ENCODE data around the gene LONP1. TPM values are rescaled to one million over a fixed set of nuclear protein-coding genes. Genes with fewer than 3 reads are reported as not detected.

Gene LONP1
- total RNA-seq, 1 experiment from 2014 or later = 186 TPM

GRCh38 chr19:5719961-5720790 lies at the start of gene LONP1, which contains the start of gene CATSPERD (continued):
- no peak for TF ChIP-seq NR2C2 (CRISPR knock-in tag; IDR thresholded peaks at IDR 0.05)
- peak; percentile 90 for TF ChIP-seq ZNF232 (CRISPR knock-in tag; IDR thresholded peaks at IDR 0.05)
- no peak for TF ChIP-seq ZNF416 (CRISPR knock-in tag; IDR thresholded peaks at IDR 0.05)
- peak; percentile 74; the same call in 1 of the 2 replicates for TF ChIP-seq E2F5 (CRISPR knock-in tag; IDR thresholded peaks at IDR 0.05)
- peak; percentile 10; the same call in 1 of the 2 replicates for TF ChIP-seq PRDM15 (CRISPR knock-in tag; IDR thresholded peaks at IDR 0.05)
- peak; percentile 78; the same call in 1 of the 2 replicates for TF ChIP-seq RELA (CRISPR knock-in tag; IDR thresholded peaks at IDR 0.05; ENCODE audit: borderline replicate concordance)
- TF ChIP-seq ZNF219 (CRISPR knock-in tag; IDR thresholded peaks at IDR 0.05; ENCODE audit: borderline replicate concordance) = no peak
- no peak; the same call in 1 of the 2 replicates for TF ChIP-seq ZBTB21 (CRISPR knock-in tag; IDR thresholded peaks at IDR 0.05; ENCODE audit: borderline replicate concordance)
- no peak; the same call in 1 of the 2 replicates for TF ChIP-seq ATF2 (CRISPR knock-in tag; IDR thresholded peaks at IDR 0.05; ENCODE audit: borderline replicate concordance, low read depth)
- no peak for TF ChIP-seq HMGA2 (CRISPR knock-in tag; IDR thresholded peaks at IDR 0.05)
- TF ChIP-seq, protein P1, sequence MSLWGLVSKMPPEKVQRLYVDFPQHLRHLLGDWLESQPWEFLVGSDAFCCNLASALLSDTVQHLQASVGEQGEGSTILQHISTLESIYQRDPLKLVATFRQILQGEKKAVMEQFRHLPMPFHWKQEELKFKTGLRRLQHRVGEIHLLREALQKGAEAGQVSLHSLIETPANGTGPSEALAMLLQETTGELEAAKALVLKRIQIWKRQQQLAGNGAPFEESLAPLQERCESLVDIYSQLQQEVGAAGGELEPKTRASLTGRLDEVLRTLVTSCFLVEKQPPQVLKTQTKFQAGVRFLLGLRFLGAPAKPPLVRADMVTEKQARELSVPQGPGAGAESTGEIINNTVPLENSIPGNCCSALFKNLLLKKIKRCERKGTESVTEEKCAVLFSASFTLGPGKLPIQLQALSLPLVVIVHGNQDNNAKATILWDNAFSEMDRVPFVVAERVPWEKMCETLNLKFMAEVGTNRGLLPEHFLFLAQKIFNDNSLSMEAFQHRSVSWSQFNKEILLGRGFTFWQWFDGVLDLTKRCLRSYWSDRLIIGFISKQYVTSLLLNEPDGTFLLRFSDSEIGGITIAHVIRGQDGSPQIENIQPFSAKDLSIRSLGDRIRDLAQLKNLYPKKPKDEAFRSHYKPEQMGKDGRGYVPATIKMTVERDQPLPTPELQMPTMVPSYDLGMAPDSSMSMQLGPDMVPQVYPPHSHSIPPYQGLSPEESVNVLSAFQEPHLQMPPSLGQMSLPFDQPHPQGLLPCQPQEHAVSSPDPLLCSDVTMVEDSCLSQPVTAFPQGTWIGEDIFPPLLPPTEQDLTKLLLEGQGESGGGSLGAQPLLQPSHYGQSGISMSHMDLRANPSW (CRISPR knock-in tag; conservative IDR thresholded peaks at IDR 0.05; ENCODE audit: low read depth) = no peak
- TF ChIP-seq FOXP1 (CRISPR knock-in tag; IDR thresholded peaks at IDR 0.05; ENCODE audit: borderline replicate concordance) = peak; percentile 88; the same call in 1 of the 2 replicates
- TF ChIP-seq ZNF396 (CRISPR knock-in tag; IDR thresholded peaks at IDR 0.05; ENCODE audit: borderline replicate concordance) = no peak
- TF ChIP-seq ZSCAN18 (CRISPR knock-in tag; IDR thresholded peaks at IDR 0.05) = no peak
- no peak for TF ChIP-seq ZNF425 (CRISPR knock-in tag; conservative IDR thresholded peaks at IDR 0.05)
- peak; percentile 80; the same call in 1 of the 2 replicates for TF ChIP-seq MYBL2 (CRISPR knock-in tag; IDR thresholded peaks at IDR 0.05)
- no peak for TF ChIP-seq OVOL2 (CRISPR knock-in tag; IDR thresholded peaks at IDR 0.05; ENCODE audit: borderline replicate concordance)
- TF ChIP-seq, protein P2, sequence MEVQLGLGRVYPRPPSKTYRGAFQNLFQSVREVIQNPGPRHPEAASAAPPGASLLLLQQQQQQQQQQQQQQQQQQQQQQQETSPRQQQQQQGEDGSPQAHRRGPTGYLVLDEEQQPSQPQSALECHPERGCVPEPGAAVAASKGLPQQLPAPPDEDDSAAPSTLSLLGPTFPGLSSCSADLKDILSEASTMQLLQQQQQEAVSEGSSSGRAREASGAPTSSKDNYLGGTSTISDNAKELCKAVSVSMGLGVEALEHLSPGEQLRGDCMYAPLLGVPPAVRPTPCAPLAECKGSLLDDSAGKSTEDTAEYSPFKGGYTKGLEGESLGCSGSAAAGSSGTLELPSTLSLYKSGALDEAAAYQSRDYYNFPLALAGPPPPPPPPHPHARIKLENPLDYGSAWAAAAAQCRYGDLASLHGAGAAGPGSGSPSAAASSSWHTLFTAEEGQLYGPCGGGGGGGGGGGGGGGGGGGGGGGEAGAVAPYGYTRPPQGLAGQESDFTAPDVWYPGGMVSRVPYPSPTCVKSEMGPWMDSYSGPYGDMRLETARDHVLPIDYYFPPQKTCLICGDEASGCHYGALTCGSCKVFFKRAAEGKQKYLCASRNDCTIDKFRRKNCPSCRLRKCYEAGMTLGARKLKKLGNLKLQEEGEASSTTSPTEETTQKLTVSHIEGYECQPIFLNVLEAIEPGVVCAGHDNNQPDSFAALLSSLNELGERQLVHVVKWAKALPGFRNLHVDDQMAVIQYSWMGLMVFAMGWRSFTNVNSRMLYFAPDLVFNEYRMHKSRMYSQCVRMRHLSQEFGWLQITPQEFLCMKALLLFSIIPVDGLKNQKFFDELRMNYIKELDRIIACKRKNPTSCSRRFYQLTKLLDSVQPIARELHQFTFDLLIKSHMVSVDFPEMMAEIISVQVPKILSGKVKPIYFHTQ (CRISPR knock-in tag; IDR thresholded peaks at IDR 0.05) = 0 out of 2 replicates have a peak, but pooled peaks have one; percentile 19
- TF ChIP-seq ATF1 (CRISPR knock-in tag; IDR thresholded peaks at IDR 0.05) = 0 out of 2 replicates have a peak, but pooled peaks have one; percentile 44

All from WTC11 (cell line).